PC-3 (cell line): ENCODE data around the gene FLRT1. TPM values are rescaled to one million over a fixed set of nuclear protein-coding genes. Genes with fewer than 3 reads are reported as not detected.

ENCODE experiments used
- ATAC-seq: fragments of 200-7000 bp; cut with Tn5 transposase; 2 replicates; pipeline ENCODE4 v1.9.1; 2020; ENCODE audit warnings: mild to moderate bottlenecking, moderate library complexity
- BruUV-seq: library from RNA; stranded (reverse); fragments of 400-500 nt; replicated peaks from 2 replicates; lab custom pipeline; 2021; lab: Mats Ljungman, UMichigan
- CTCF ChIA-PET: fragments of 300-600 bp; sonication (Branson Sonifier 250); formaldehyde crosslinking; loops from one replicate; lab custom pipeline; 2022; ENCODE audit warnings: antibody characterized with exemption; lab: Charles Lee
- POLR2A ChIA-PET: fragments of 300-600 bp; sonication (Branson Sonifier 250); formaldehyde crosslinking; loops from one replicate; lab custom pipeline; 2022; ENCODE audit warnings: antibody characterized with exemption; ENCODE audit not compliant: unreplicated experiment; lab: Charles Lee
- DNase-seq: peaks from one replicate; pipeline ENCODE4 v3.0.0-alpha.2; 2015
- H2AFZ ChIP-seq: fragments of 300-600 bp; sonication (generic); 2 replicates; pipeline ENCODE4 v1.6.0; 2016; ENCODE audit warnings: antibody characterized with exemption, low read length
- H3F3A ChIP-seq: fragments of 300-600 bp; sonication (generic); one replicate; pipeline ENCODE4 v1.6.0; 2017; ENCODE audit warnings: antibody characterized with exemption, low read length, control low read depth, mild to moderate bottlenecking; ENCODE audit not compliant: unreplicated experiment
- H3K27ac ChIP-seq: fragments of 300-600 bp; sonication (generic); 2 replicates; pipeline ENCODE4 v1.5.1; 2016; ENCODE audit warnings: mild to moderate bottlenecking, low read length
- H3K27me3 ChIP-seq: fragments of 300-600 bp; sonication (generic); 2 replicates; pipeline ENCODE4 v1.6.1; 2016; ENCODE audit warnings: low read length, mixed read lengths
- H3K36me3 ChIP-seq: fragments of 300-600 bp; sonication (generic); 2 replicates; pipeline ENCODE4 v1.6.1; 2016; ENCODE audit warnings: low read depth, mixed run types, low read length, mixed read lengths
- H3K4me1 ChIP-seq: fragments of 300-600 bp; sonication (generic); 2 replicates; pipeline ENCODE4 v1.5.1; 2016; ENCODE audit warnings: low read length; ENCODE audit not compliant: insufficient read depth
- H3K4me2 ChIP-seq: fragments of 300-600 bp; sonication (generic); 2 replicates; pipeline ENCODE4 v1.6.0; 2016; ENCODE audit warnings: low read length
- H3K4me3 ChIP-seq: fragments of 300-600 bp; sonication (generic); 2 replicates; pipeline ENCODE4 v1.5.1; 2016; ENCODE audit warnings: mild to moderate bottlenecking, low read length, mixed read lengths
- H3K79me2 ChIP-seq: fragments of 300-600 bp; sonication (generic); 2 replicates; pipeline ENCODE4 v1.6.1; 2017; ENCODE audit warnings: low read length, mixed read lengths
- H3K9ac ChIP-seq: fragments of 300-600 bp; sonication (generic); 2 replicates; pipeline ENCODE4 v1.6.0; 2016; ENCODE audit warnings: mild to moderate bottlenecking, low read length
- H3K9me2 ChIP-seq: fragments of 300-600 bp; sonication (generic); replicated peaks from 2 replicates; pipeline ENCODE4 v1.6.1; 2016; ENCODE audit warnings: mixed run types, low read length, mixed read lengths
- H3K9me3 ChIP-seq: fragments of 300-600 bp; sonication (generic); 2 replicates; pipeline ENCODE4 v1.6.1; 2016; ENCODE audit warnings: low read length, mixed read lengths
- H4K20me1 ChIP-seq: fragments of 300-600 bp; sonication (generic); 2 replicates; pipeline ENCODE4 v1.6.1; 2016; ENCODE audit warnings: low read length, mixed read lengths
- EZH2 ChIP-seq: fragments of 300-600 bp; sonication (generic); IDR thresholded peaks from one replicate; pipeline ENCODE4 v1.6.1; 2017; ENCODE audit warnings: antibody characterized with exemption, mild to moderate bottlenecking, low read length; ENCODE audit not compliant: unreplicated experiment
- EZH2phosphoT487 ChIP-seq: fragments of 300-600 bp; sonication (generic); IDR thresholded peaks from 2 replicates; pipeline ENCODE4 v1.6.1; 2018; ENCODE audit warnings: mild to moderate bottlenecking, antibody characterized with exemption, low read length, borderline replicate concordance
- intact Hi-C: fragments of 100-400 bp; cut with micrococcal nuclease; formaldehyde crosslinking; loops from 2 replicates; pipeline ENCODE4 v1.9.0; 2023
- total RNA-seq: library from RNA; depleted of rRNA; stranded (reverse); fragments of >200 nt; gene quantifications from 2 replicates; pipeline ENCODE4 v1.2.3, GENCODE V29; 2014
- TF ChIP-seq, protein P1 (sequence below): fragments of 300-600 bp; sonication (generic); conservative IDR thresholded peaks from 2 replicates; pipeline ENCODE4 v1.5.1; 2017; ENCODE audit warnings: antibody characterized with exemption, low read depth, mild to moderate bottlenecking, low read length

The FLRT1 gene
- total RNA-seq, 1 experiment from 2014 or later = not detected

DNA sequence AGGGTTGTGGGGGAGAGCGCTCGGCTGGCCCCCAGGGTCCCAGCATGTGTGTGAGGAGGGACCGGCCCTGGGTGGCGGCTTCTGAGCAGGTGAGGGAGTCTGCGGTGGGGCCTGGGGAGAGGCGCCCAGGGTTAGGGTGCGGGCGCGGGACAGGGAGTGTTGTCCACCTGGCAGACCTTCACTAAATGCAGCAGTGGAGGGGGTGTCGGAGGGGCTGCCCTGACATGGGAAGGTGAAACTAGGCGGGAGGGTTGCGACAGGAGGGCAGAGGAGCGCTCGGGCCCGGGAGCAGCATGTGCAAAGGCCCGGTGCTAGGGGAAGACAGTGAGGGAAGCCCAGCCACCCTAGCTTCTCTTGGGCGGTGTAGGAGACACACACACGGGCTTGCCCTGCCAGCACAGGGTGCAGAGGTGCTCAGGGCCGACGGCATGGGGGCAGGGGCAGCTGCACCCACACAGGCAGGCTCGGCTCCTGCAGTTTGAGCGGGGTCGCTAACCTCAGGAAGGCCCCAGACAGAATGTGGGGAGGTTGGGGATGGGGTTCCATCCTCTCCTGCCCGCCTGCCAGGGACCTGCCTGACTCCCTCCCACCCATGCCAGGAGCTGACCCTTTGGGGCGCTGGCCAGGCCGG, 27.3 kb upstream of the FLRT1 start:
- H3F3A ChIP-seq = no peaks in the 10 kb centered on the region
- no peaks in the 10 kb centered on the region for H3K9me3 ChIP-seq
- no peak overlapping the region for H3K27ac ChIP-seq
- H3K9me2 ChIP-seq = no peaks in the 10 kb centered on the region
- no peak for DNase-seq
- no peak overlapping the region for H3K9ac ChIP-seq
- no TSS peak for BruUV-seq
- H3K79me2 ChIP-seq = no peaks in the 10 kb centered on the region
- ATAC-seq = no peak
- H3K4me2 ChIP-seq = peak overlapping the region; percentile 78; the same call in 1 of the 2 replicates
- no peak overlapping the region for H2AFZ ChIP-seq
- POLR2A ChIA-PET = no interaction called here
- H3K4me3 ChIP-seq = no peak overlapping the region
- TF ChIP-seq, protein P1, sequence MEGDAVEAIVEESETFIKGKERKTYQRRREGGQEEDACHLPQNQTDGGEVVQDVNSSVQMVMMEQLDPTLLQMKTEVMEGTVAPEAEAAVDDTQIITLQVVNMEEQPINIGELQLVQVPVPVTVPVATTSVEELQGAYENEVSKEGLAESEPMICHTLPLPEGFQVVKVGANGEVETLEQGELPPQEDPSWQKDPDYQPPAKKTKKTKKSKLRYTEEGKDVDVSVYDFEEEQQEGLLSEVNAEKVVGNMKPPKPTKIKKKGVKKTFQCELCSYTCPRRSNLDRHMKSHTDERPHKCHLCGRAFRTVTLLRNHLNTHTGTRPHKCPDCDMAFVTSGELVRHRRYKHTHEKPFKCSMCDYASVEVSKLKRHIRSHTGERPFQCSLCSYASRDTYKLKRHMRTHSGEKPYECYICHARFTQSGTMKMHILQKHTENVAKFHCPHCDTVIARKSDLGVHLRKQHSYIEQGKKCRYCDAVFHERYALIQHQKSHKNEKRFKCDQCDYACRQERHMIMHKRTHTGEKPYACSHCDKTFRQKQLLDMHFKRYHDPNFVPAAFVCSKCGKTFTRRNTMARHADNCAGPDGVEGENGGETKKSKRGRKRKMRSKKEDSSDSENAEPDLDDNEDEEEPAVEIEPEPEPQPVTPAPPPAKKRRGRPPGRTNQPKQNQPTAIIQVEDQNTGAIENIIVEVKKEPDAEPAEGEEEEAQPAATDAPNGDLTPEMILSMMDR = no peak
- TF ChIP-seq EZH2 (no peak), EZH2phosphoT487 (no peak)
- CTCF ChIA-PET = no interaction called here
- intact Hi-C loops = no loop called here
- H3K27me3 ChIP-seq = no peaks in the 10 kb centered on the region
- no peaks in the 10 kb centered on the region for H3K36me3 ChIP-seq
- H3K4me1 ChIP-seq = peaks cover 7% of the 10 kb centered on the region; the same call in 1 of the 2 replicates
- no peaks in the 10 kb centered on the region for H4K20me1 ChIP-seq

- H3K79me2 ChIP-seq = no peaks in the 10 kb centered on the region
- CTCF ChIA-PET = no interaction called here
- no peaks in the 10 kb centered on the region for H3K9me2 ChIP-seq
- no peaks in the 10 kb centered on the region for H3K9me3 ChIP-seq
- no peak overlapping the region for H3K9ac ChIP-seq
- no peak overlapping the region for H3K27ac ChIP-seq
- no peaks in the 10 kb centered on the region for H3K36me3 ChIP-seq
- intact Hi-C loops = no loop called here
- H3F3A ChIP-seq = no peaks in the 10 kb centered on the region
- TF ChIP-seq EZH2 = no peak
- TF ChIP-seq, protein P1 = no peak
- no peak for TF ChIP-seq EZH2phosphoT487
- BruUV-seq = no TSS peak
- no peak overlapping the region for H3K4me3 ChIP-seq
- peaks cover 7% of the 10 kb centered on the region; the same call in 1 of the 2 replicates for H3K4me1 ChIP-seq
- no peaks in the 10 kb centered on the region for H4K20me1 ChIP-seq
- POLR2A ChIA-PET = no interaction called here
- no peak overlapping the region for H3K4me2 ChIP-seq
- no peak overlapping the region for H2AFZ ChIP-seq
- no peaks in the 10 kb centered on the region for H3K27me3 ChIP-seq
- DNase-seq = no peak
- no peak for ATAC-seq
Observed at GRCh38 chr11:64008914-64009633, 26.7 kb upstream of the FLRT1 start.

- Histone ChIP-seq H3K9ac (no peak overlapping the region), H3K27me3 (no peaks in the 10 kb centered on the region), H3K36me3 (no peaks in the 10 kb centered on the region), H3K4me2 (no peak overlapping the region), H3K9me2 (no peaks in the 10 kb centered on the region), H4K20me1 (no peaks in the 10 kb centered on the region), H2AFZ (no peak overlapping the region), H3K9me3 (no peaks in the 10 kb centered on the region), H3K79me2 (no peaks in the 10 kb centered on the region), H3F3A (no peaks in the 10 kb centered on the region), H3K4me3 (no peak overlapping the region), H3K4me1 (peaks cover 7% of the 10 kb centered on the region; the same call in 1 of the 2 replicates), H3K27ac (no peak overlapping the region)
- CTCF ChIA-PET = no interaction called here
- POLR2A ChIA-PET = no interaction called here
- BruUV-seq = no TSS peak
- no peak for TF ChIP-seq EZH2
- TF ChIP-seq EZH2phosphoT487 = no peak
- TF ChIP-seq, protein P1 = no peak
- DNase-seq (no peak), ATAC-seq (no peak)
- intact Hi-C loops = no loop called here
Observed at GRCh38 chr11:64009710-64010109, 26.0 kb upstream of the FLRT1 start.
